Measurements from ENCODE around the gene RAP1GAP. TPM values are rescaled to one million over a fixed set of nuclear protein-coding genes. Genes with fewer than 3 reads are reported as not detected.

RAP1GAP gene
- total and polyA plus RNA-seq, 9 of the 15 experiments (the other 6 are each of a cell fraction or from before 2014, with no cell fraction given), result 0.29 to 30.2 (median 19.2) TPM

- TF ChIP-seq PTBP1 (IDR thresholded peaks at IDR 0.05; ENCODE audit: low read depth, low read length) (0 out of 2 replicates have a peak, but pooled peaks have one; percentile 43), ZNF324 (CRISPR knock-in tag; IDR thresholded peaks at IDR 0.05) (no peak), KDM1A (IDR thresholded peaks at IDR 0.05) (peak; percentile 81 to 94)
Measured at GRCh38 chr1:21636029-21636428, 33.1 kb downstream of the RAP1GAP start (continued).

- H3K4me1 ChIP-seq (replicated peaks in 1 of 2; ENCODE audit: control insufficient read depth in 2 of 2, insufficient read depth in 2 of 2, low read length in 2 of 2), result peaks cover 68% of the 10 kb centered on the region in 2 experiments
- H3K4me3 ChIP-seq, result no peak overlapping the region
- intact Hi-C loops (cut with micrococcal nuclease) (no loop called here), in situ Hi-C loops (cut with MboI) (no loop called here)
- ChIA-PET CTCF (ENCODE audit: low intra/inter-chr PET ratio) (no interaction called here), POLR2A (interaction anchor here (0.6 to 1.6 kb wide), 4 partner anchors 9 to 29 kb away, joined by 3 to 8 read pairs (median 4); no protein-coding TSS in a partner anchor)
- H3K27ac ChIP-seq (ENCODE audit: extremely low read depth, low read depth, low read length), result peak overlapping the region; percentile 23; the same call in 2 of the 3 replicates
- WGBS (ENCODE audit: insufficient coverage, low coverage, missing lambda C conversion rate), result 66% methylated on average over 12 of the region's 12 CpGs
- no peak for ATAC-seq
- BruUV-seq (replicated peaks), result no TSS peak
- peaks cover 7% of the 10 kb centered on the region; the same call in 1 of the 3 replicates for H3K36me3 ChIP-seq (ENCODE audit: control insufficient read depth, insufficient read depth, low read length)
- H3K4me2 ChIP-seq (ENCODE audit: insufficient read depth, low read length), result no peak overlapping the region
- H3K9me3 ChIP-seq (replicated peaks; ENCODE audit: control insufficient read depth, insufficient read depth, low read depth, low read length), result no peaks in the 10 kb centered on the region
- no peaks in the 10 kb centered on the region for H3K27me3 ChIP-seq (ENCODE audit: control insufficient read depth in 2 of 2, insufficient read depth in 2 of 2, low read length in 2 of 2)
- no peak for DNase-seq (ENCODE audit: extremely low read depth in 1 of 4, low spot score in 3 of 4)
- no peak for FAIRE-seq
- H3K79me2 ChIP-seq (ENCODE audit: control insufficient read depth, insufficient read depth, low read length), result peaks cover 17% of the 10 kb centered on the region; the same call in 2 of the 3 replicates
- H3K9me1 ChIP-seq (ENCODE audit: control insufficient read depth, insufficient read depth, low read length), result no peaks in the 10 kb centered on the region
- no peaks in the 10 kb centered on the region for H4K20me1 ChIP-seq (replicated peaks; ENCODE audit: control insufficient read depth, insufficient read depth, low read length)
- H2AFZ ChIP-seq (ENCODE audit: low read depth, low read length), result no peak overlapping the region
- peak overlapping the region in 1 of 2 experiments; percentile 89; a peak in 2 of 4 replicates for H3K9ac ChIP-seq (ENCODE audit: insufficient read depth in 1 of 2, low read depth in 2 of 2, low read length in 2 of 2)
- TF ChIP-seq EGR1 (conservative IDR thresholded peaks at IDR 0.05), result 0 out of 2 replicates have a peak, but pooled peaks have one; percentile 10
- TF ChIP-seq POLR2A (conservative IDR thresholded peaks at IDR 0.05), result no peak
- TF ChIP-seq MAX (CRISPR knock-in tag; IDR thresholded peaks at IDR 0.05), result peak; percentile 12; the same call in 1 of the 2 replicates
- TF ChIP-seq ZNF512 (tag; IDR thresholded peaks at IDR 0.05), result no peak
- no peak for TF ChIP-seq USF1 (CRISPR knock-in tag; IDR thresholded peaks at IDR 0.05)
- no peak for TF ChIP-seq ZMIZ1 (IDR thresholded peaks at IDR 0.05; ENCODE audit: low read depth in 2 of 2, low read length in 2 of 2)
Measured at GRCh38 chr1:21634806-21635535, 34.2 kb downstream of the RAP1GAP start.

Measured in K562 (cell line).